Loucy (cell line): ENCODE results near the gene SUCLG2.

Experiments used
- H2AFZ ChIP-seq: fragments of 200-600 bp; sonication (generic); 2 replicates; pipeline ENCODE4 v1.6.0; 2016; ENCODE audit warnings: antibody characterized with exemption, mild to moderate bottlenecking, low read length, moderate library complexity
- H3F3A ChIP-seq: fragments of 200-600 bp; 2 replicates; pipeline ENCODE4 v1.6.0; 2016; ENCODE audit warnings: antibody characterized with exemption, low read depth, mild to moderate bottlenecking
- H3K27me3 ChIP-seq: fragments of 200-600 bp; sonication (generic); 2 replicates; pipeline ENCODE4 v1.6.1; 2014; ENCODE audit warnings: low read length, mild to moderate bottlenecking; ENCODE audit not compliant: insufficient read depth, poor library complexity, severe bottlenecking
- H3K36me3 ChIP-seq: fragments of 200-600 bp; sonication (generic); 2 replicates; pipeline ENCODE4 v1.6.1; 2016; ENCODE audit warnings: low read length; ENCODE audit not compliant: insufficient read depth
- H3K4me1 ChIP-seq: fragments of 200-600 bp; sonication (generic); 2 replicates; pipeline ENCODE4 v1.5.1; 2014; ENCODE audit warnings: low read length, mild to moderate bottlenecking; ENCODE audit not compliant: insufficient read depth, poor library complexity, severe bottlenecking
- H3K4me2 ChIP-seq: fragments of 200-600 bp; sonication (generic); 2 replicates; pipeline ENCODE4 v1.6.0; 2014; ENCODE audit warnings: antibody characterized with exemption, low read length, low read depth, mild to moderate bottlenecking; ENCODE audit not compliant: poor library complexity, severe bottlenecking
- H3K4me3 ChIP-seq: fragments of 200-600 bp; sonication (generic); 2 replicates; pipeline ENCODE4 v1.5.1; 2014; ENCODE audit warnings: low read length, mild to moderate bottlenecking, mixed read lengths; ENCODE audit not compliant: poor library complexity, severe bottlenecking
- H3K79me2 ChIP-seq: fragments of 200-600 bp; sonication (generic); 2 replicates; pipeline ENCODE4 v1.6.1; 2014; ENCODE audit warnings: low read length; ENCODE audit not compliant: insufficient read depth
- H3K9ac ChIP-seq: fragments of 200-600 bp; sonication (generic); 2 replicates; pipeline ENCODE4 v1.6.0; 2014; ENCODE audit warnings: mild to moderate bottlenecking, low read depth, low read length, moderate library complexity; ENCODE audit not compliant: poor library complexity, severe bottlenecking
- H3K9me2 ChIP-seq: fragments of 200-600 bp; sonication (generic); replicated peaks from 2 replicates; pipeline ENCODE4 v1.6.1; 2016; ENCODE audit warnings: low read depth, low read length, mixed read lengths
- H3K9me3 ChIP-seq: fragments of 200-600 bp; sonication (generic); 2 replicates; pipeline ENCODE4 v1.6.1; 2014; ENCODE audit warnings: mild to moderate bottlenecking, antibody characterized with exemption, low read length, low read depth; ENCODE audit not compliant: insufficient read depth
- H4K20me1 ChIP-seq: fragments of 200-600 bp; sonication (generic); 2 replicates; pipeline ENCODE4 v1.6.0; 2014; ENCODE audit warnings: antibody characterized with exemption, low read length, mild to moderate bottlenecking; ENCODE audit not compliant: insufficient read depth, poor library complexity, severe bottlenecking
- CTCF ChIP-seq: fragments of 200-600 bp; sonication (generic); conservative IDR thresholded peaks from 2 replicates; pipeline ENCODE4 v1.5.1; 2014; ENCODE audit warnings: mild to moderate bottlenecking, antibody characterized with exemption, low read length
- EZH2phosphoT487 ChIP-seq: fragments of 200-600 bp; IDR thresholded peaks from 2 replicates; pipeline ENCODE4 v1.6.1; 2018; ENCODE audit warnings: antibody characterized with exemption, mild to moderate bottlenecking, moderate library complexity, borderline replicate concordance

The SUCLG2 gene

GRCh38 chr3:67644827-67645226 lies 9.6 kb downstream of the SUCLG2 start:
- Histone ChIP-seq H3K36me3 (no peaks in the 10 kb centered on the region), H3K9me2 (no peaks in the 10 kb centered on the region), H2AFZ (no peak overlapping the region), H3K27me3 (no peaks in the 10 kb centered on the region), H3K79me2 (no peaks in the 10 kb centered on the region), H4K20me1 (no peaks in the 10 kb centered on the region), H3K4me2 (no peak overlapping the region), H3K9me3 (no peaks in the 10 kb centered on the region), H3K9ac (no peak overlapping the region), H3K4me3 (no peak overlapping the region), H3F3A (no peaks in the 10 kb centered on the region), H3K4me1 (no peaks in the 10 kb centered on the region)
- TF ChIP-seq CTCF, result no peak
- TF ChIP-seq EZH2phosphoT487, result no peak

GRCh38 chr3:67642734-67643133 lies 11.7 kb downstream of the SUCLG2 start:
- H3K9ac ChIP-seq, result no peak overlapping the region
- no peaks in the 10 kb centered on the region for H3K36me3 ChIP-seq
- H3K4me1 ChIP-seq, result no peaks in the 10 kb centered on the region
- TF ChIP-seq CTCF, result no peak
- TF ChIP-seq EZH2phosphoT487, result no peak
- no peaks in the 10 kb centered on the region for H3F3A ChIP-seq
- H3K27me3 ChIP-seq, result no peaks in the 10 kb centered on the region
- H3K9me3 ChIP-seq, result no peaks in the 10 kb centered on the region
- no peaks in the 10 kb centered on the region for H3K9me2 ChIP-seq
- H3K4me3 ChIP-seq, result no peak overlapping the region
- no peak overlapping the region for H3K4me2 ChIP-seq
- no peak overlapping the region for H2AFZ ChIP-seq
- H4K20me1 ChIP-seq, result no peaks in the 10 kb centered on the region
- H3K79me2 ChIP-seq, result no peaks in the 10 kb centered on the region

GRCh38 chr3:67642190-67642589 lies 12.2 kb downstream of the SUCLG2 start:
- Histone ChIP-seq H3K9ac (no peak overlapping the region), H3K4me1 (no peaks in the 10 kb centered on the region)

More at GRCh38 chr3:67642190-67642589, 12.2 kb downstream of the SUCLG2 start:
- Histone ChIP-seq H3K4me3 (no peak overlapping the region), H3K79me2 (no peaks in the 10 kb centered on the region), H3F3A (no peaks in the 10 kb centered on the region), H3K9me2 (no peaks in the 10 kb centered on the region), H3K36me3 (no peaks in the 10 kb centered on the region), H2AFZ (no peak overlapping the region), H4K20me1 (no peaks in the 10 kb centered on the region), H3K9me3 (no peaks in the 10 kb centered on the region), H3K27me3 (no peaks in the 10 kb centered on the region), H3K4me2 (no peak overlapping the region)
- no peak for TF ChIP-seq EZH2phosphoT487
- no peak for TF ChIP-seq CTCF
